Gastroesophageal sphincter (tissue), 4 donors: ENCODE measurements around the gene TMEM178B. TPM values are rescaled to one million over a fixed set of nuclear protein-coding genes. Genes with fewer than 3 reads are reported as not detected.

Experiments used
- ATAC-seq: fragments of 150-250 bp; one replicate; pipeline ENCODE4 v1.9.1; 2016; ENCODE audit warnings: mild to moderate bottlenecking, moderate library complexity
- H3K27ac ChIP-seq, 4 donors: fragments of 200-600 bp; sonication (generic) in 3 of 4; 1 replicate in 3 of 4; 2 replicates in 1 of 4; pipeline ENCODE4 v1.5.1; 2016 to 2019
- H3K27me3 ChIP-seq: fragments of 200-600 bp; sonication (generic); one replicate; pipeline ENCODE4 v1.5.1; 2019
- H3K36me3 ChIP-seq, 2 donors: fragments of 200-600 bp; sonication (generic); one replicate each; pipeline ENCODE4 v1.5.1; 2019; ENCODE audit warnings: control low read depth in 1 of 2
- H3K4me1 ChIP-seq, 3 donors: fragments of 200-600 bp; sonication (generic); 1 replicate in 2 of 3; 2 replicates in 1 of 3; pipeline ENCODE4 v1.5.1; 2016 to 2019; ENCODE audit warnings: control low read depth in 2 of 3
- H3K4me3 ChIP-seq, 2 donors: fragments of 200-600 bp; sonication (generic); one replicate each; pipeline ENCODE4 v1.5.1; 2019; ENCODE audit warnings: mild to moderate bottlenecking in 1 of 2, moderate library complexity in 1 of 2
- H3K9me3 ChIP-seq, 3 donors: fragments of 200-600 bp; sonication (generic); one replicate each; pipeline ENCODE4 v1.5.1; 2017 to 2019; ENCODE audit warnings: control low read depth in 2 of 3
- EP300 ChIP-seq: sonication (generic); formaldehyde crosslinking; IDR thresholded peaks from one replicate; pipeline ENCODE4 v1.6.1; 2017; ENCODE audit warnings: antibody characterized with exemption, mild to moderate bottlenecking
- POLR2A ChIP-seq, 2 donors: fragments of 450-650 bp; IDR thresholded peaks; one replicate each; pipeline ENCODE4 v1.6.1; 2017; ENCODE audit warnings: antibody characterized with exemption in 2 of 2, mild to moderate bottlenecking in 2 of 2, moderate library complexity in 1 of 2
- POLR2AphosphoS5 ChIP-seq: sonication (generic); formaldehyde crosslinking; IDR thresholded peaks from one replicate; pipeline ENCODE4 v1.6.1; 2017; ENCODE audit warnings: antibody characterized with exemption
- WGBS, 2 donors: methylation state at CpG; one replicate each; pipeline ENCODE4 v1.1.5; 2018; ENCODE audit warnings: low coverage in 1 of 2; 5-methylcytosine and 5-hydroxymethylcytosine counted together
- total RNA-seq, 4 donors: library from RNA; depleted of rRNA; stranded (reverse); fragments of >200 nt; gene quantifications; one replicate each; pipeline ENCODE4 v1.1.0, GENCODE V29; 2016
- TF ChIP-seq, protein P1 (sequence below), 4 experiments: fragments of 200-600 bp in 2 of 4; fragments of 450-650 bp in 2 of 4; sonication (generic) in 1 of 4; IDR thresholded peaks; one replicate each; pipeline ENCODE4 v1.5.1; 2017 to 2019; ENCODE audit warnings: antibody characterized with exemption in 4 of 4, mild to moderate bottlenecking in 2 of 4, moderate library complexity in 2 of 4

TMEM178B gene
- total RNA-seq, 4 donors from 2014 or later: 0.62 to 1.4 (median 1.0) TPM

DNA sequence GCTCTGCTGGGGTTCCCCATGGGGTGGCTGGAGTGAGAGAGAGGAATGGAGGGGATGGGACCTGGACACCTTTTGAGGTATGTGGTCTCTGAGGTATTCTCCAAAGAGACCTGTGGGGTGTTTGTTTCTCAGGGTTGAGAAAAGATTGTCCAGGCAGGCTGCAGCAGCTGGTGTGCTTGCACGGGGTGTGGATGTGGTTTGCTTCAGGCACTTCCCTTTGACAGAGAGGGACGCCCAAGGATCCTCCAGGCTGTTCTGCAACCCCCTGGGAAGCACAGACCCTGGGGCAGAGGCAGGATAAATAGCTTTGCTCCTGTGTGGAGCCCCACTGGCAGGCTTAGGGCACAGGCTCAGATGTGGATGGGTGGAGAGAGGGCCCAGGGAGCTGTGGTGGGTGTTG is 362.3 kb downstream of the TMEM178B start:
- TF ChIP-seq, protein P1, sequence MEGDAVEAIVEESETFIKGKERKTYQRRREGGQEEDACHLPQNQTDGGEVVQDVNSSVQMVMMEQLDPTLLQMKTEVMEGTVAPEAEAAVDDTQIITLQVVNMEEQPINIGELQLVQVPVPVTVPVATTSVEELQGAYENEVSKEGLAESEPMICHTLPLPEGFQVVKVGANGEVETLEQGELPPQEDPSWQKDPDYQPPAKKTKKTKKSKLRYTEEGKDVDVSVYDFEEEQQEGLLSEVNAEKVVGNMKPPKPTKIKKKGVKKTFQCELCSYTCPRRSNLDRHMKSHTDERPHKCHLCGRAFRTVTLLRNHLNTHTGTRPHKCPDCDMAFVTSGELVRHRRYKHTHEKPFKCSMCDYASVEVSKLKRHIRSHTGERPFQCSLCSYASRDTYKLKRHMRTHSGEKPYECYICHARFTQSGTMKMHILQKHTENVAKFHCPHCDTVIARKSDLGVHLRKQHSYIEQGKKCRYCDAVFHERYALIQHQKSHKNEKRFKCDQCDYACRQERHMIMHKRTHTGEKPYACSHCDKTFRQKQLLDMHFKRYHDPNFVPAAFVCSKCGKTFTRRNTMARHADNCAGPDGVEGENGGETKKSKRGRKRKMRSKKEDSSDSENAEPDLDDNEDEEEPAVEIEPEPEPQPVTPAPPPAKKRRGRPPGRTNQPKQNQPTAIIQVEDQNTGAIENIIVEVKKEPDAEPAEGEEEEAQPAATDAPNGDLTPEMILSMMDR (IDR thresholded peaks at IDR 0.05): no peak
- TF ChIP-seq EP300 (no peak), POLR2AphosphoS5 (no peak), POLR2A (IDR thresholded peaks at IDR 0.05) (no peak)
- no peak overlapping the region for H3K4me3 ChIP-seq
- no peaks in the 10 kb centered on the region for H3K9me3 ChIP-seq
- no peaks in the 10 kb centered on the region for H3K36me3 ChIP-seq
- no CpG with 5 or more reads among the region's 2 CpGs for WGBS, 2 donors
- ATAC-seq: no peak
- H3K27me3 ChIP-seq: no peaks in the 10 kb centered on the region
- no peaks in the 10 kb centered on the region for H3K4me1 ChIP-seq
- H3K27ac ChIP-seq: no peak overlapping the region

DNA sequence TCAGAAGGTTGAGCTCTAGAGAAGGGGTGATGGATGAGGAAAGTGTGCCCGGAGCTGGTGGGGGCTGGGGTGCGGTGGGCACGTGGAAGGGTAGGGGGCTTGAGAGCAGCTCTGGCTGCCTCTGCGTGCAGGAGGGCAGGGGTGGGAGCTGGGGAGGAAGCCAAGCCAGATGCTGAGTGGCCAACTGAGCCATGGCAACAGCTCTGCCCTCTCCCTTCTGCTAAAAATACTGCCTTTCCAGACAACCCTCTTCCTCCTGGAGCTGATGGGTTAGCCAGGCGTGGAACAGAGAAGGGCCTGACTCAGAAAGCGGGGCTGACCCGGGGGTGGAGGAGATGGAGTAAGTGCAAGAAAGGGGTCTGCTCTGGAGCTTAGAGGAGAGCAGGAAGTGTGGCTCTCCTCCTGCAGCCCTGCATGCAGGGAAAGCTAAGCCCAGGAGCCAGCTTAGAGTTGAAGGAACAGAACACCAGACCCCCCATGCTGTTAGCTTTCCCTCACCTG is 362.8 kb downstream of the TMEM178B start:
- Histone ChIP-seq H3K4me1 (no peaks in the 10 kb centered on the region), H3K4me3 (no peak overlapping the region), H3K36me3 (no peaks in the 10 kb centered on the region), H3K9me3 (no peaks in the 10 kb centered on the region), H3K27me3 (no peaks in the 10 kb centered on the region), H3K27ac (no peak overlapping the region)
- no peak for ATAC-seq
- WGBS, 2 donors: 63 to 71% methylated on average over 4 to 6 of the region's 7 CpGs
- TF ChIP-seq POLR2AphosphoS5: no peak
- no peak for TF ChIP-seq POLR2A (IDR thresholded peaks at IDR 0.05)
- TF ChIP-seq, protein P1 (IDR thresholded peaks at IDR 0.05): no peak
- TF ChIP-seq EP300: no peak

- H3K27me3 ChIP-seq: no peaks in the 10 kb centered on the region
- H3K36me3 ChIP-seq: no peaks in the 10 kb centered on the region
- no peak overlapping the region for H3K4me3 ChIP-seq
- no peak for ATAC-seq
- TF ChIP-seq EP300 (no peak), POLR2AphosphoS5 (no peak), POLR2A (IDR thresholded peaks at IDR 0.05) (no peak)
- TF ChIP-seq, protein P1 (IDR thresholded peaks at IDR 0.05): no peak
- peaks cover 0 to 10% (median 3%) of the 10 kb centered on the region in 3 donors for H3K4me1 ChIP-seq
- H3K27ac ChIP-seq: no peak overlapping the region
- 43 to 57% methylated on average over 2 of the region's 2 CpGs for WGBS, 2 donors
- no peaks in the 10 kb centered on the region for H3K9me3 ChIP-seq
Observed at GRCh38 chr7:141439164-141439563, 365.3 kb downstream of the TMEM178B start.

DNA sequence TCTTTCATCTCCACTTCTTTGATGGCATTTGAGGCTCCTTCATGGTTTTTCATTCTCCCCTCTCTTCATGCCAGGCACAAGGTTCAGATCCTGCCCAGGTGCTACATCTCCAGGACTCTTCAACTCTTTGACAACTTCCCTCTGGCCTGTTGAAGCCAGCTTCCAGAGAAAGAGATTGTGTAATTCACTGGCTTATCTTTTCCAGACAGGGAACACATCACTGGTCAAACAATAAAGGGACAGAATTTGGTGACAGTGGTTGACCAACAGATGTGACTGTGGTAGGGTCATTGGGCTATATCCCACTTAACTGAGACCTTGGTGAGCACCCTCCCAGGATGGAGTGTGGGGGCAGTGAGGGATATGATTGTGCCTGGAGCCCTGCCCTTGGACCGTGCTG is 365.9 kb downstream of the TMEM178B start:
- Histone ChIP-seq H3K4me3 (no peak overlapping the region), H3K4me1 (peaks cover 0 to 10% (median 3%) of the 10 kb centered on the region in 3 donors), H3K9me3 (no peaks in the 10 kb centered on the region), H3K27me3 (no peaks in the 10 kb centered on the region), H3K36me3 (no peaks in the 10 kb centered on the region), H3K27ac (no peak overlapping the region)
- 67% methylated on average over 1 of the region's 1 CpG; no CpG with 5 or more reads in 1 of the 2 donors for WGBS, 2 donors
- no peak for TF ChIP-seq EP300
- TF ChIP-seq POLR2AphosphoS5: no peak
- TF ChIP-seq, protein P1 (IDR thresholded peaks at IDR 0.05): no peak
- no peak for TF ChIP-seq POLR2A (IDR thresholded peaks at IDR 0.05)
- ATAC-seq: no peak

DNA sequence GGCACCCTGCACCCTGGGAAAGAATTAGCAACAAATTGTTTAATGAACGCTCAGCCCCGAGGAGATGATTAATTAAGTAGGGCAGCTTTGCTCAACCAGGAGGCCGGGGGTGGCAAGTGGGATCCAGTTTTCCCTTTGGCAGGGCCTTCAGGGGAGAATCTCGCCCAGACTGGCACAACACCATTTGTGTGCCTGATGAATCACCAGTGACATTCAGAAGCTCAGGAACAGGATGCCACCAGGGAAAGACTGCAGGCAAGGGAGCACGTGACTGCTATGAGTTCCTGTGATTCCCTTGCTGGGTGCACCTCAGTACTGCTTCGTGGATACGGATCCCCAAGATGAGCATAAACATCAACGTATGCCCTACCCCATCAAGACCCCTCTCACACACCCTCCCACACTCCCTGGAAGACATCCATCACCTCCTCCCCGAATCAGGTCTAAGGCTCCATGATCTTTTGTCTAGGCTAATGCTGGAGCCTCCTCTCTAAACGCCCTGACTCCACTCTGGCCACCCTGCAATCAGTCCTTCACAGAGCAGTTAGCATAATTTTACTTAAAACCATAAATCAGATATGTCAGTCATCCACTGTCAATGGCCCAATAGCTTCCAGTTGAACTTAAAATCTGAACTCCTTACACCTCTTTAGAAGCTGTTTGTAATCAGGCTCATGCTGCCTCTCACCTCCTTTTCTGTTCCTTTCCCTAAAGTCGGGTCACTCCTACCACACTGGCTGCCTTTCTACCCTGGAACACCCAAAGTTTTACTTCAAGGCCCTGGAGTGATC is 368.2 kb downstream of the TMEM178B start:
- Histone ChIP-seq H3K27me3 (no peaks in the 10 kb centered on the region), H3K27ac (no peak overlapping the region), H3K4me3 (no peak overlapping the region), H3K9me3 (no peaks in the 10 kb centered on the region), H3K36me3 (no peaks in the 10 kb centered on the region), H3K4me1 (peaks cover 0 to 10% (median 3%) of the 10 kb centered on the region in 3 donors)
- 61 to 72% methylated on average over 6 to 10 of the region's 11 CpGs for WGBS, 2 donors
- TF ChIP-seq, protein P1 (IDR thresholded peaks at IDR 0.05): no peak
- no peak for TF ChIP-seq EP300
- TF ChIP-seq POLR2A (IDR thresholded peaks at IDR 0.05): no peak
- TF ChIP-seq POLR2AphosphoS5: no peak
- no peak for ATAC-seq
